ENCODE data around the gene VPS26A.

DNA sequence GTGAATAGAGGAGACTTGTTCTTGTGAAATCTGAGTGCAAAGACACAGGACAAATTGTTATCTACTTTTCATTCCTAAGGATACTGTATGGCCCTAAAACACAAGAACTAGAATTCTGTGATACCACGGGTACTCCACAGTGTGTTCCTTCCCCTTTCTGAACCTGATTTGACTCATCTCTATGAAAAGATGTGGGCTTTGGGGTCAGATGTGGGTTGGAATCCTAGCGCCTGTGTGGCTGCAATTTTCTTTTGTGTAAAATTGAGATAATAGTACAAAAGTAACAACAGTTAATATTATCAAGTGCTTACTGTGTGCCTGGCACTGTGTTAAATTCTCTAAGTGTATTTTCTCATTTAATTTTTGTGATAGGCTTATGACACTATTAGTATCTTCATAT is 27.9 kb upstream of the VPS26A start:
- TF ChIP-seq, protein P1, sequence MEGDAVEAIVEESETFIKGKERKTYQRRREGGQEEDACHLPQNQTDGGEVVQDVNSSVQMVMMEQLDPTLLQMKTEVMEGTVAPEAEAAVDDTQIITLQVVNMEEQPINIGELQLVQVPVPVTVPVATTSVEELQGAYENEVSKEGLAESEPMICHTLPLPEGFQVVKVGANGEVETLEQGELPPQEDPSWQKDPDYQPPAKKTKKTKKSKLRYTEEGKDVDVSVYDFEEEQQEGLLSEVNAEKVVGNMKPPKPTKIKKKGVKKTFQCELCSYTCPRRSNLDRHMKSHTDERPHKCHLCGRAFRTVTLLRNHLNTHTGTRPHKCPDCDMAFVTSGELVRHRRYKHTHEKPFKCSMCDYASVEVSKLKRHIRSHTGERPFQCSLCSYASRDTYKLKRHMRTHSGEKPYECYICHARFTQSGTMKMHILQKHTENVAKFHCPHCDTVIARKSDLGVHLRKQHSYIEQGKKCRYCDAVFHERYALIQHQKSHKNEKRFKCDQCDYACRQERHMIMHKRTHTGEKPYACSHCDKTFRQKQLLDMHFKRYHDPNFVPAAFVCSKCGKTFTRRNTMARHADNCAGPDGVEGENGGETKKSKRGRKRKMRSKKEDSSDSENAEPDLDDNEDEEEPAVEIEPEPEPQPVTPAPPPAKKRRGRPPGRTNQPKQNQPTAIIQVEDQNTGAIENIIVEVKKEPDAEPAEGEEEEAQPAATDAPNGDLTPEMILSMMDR (conservative IDR thresholded peaks at IDR 0.05; ENCODE audit: low read depth, low read length), result no peak
- no peak for TF ChIP-seq EZH2phosphoT487 (IDR thresholded peaks at IDR 0.05; ENCODE audit: borderline replicate concordance, low read length)

Measured in PC-3 (cell line).